Measurements from ENCODE around the gene MYO15A.

- TF ChIP-seq CTCF (IDR thresholded peaks at IDR 0.05) (no peak), POLR2A (IDR thresholded peaks at IDR 0.05) (no peak)
Measured at GRCh38 chr17:18089613-18090012, 18.9 kb upstream of the MYO15A start.
